ENCODE measurements around the gene PHF11.

The PHF11 gene

GRCh38 chr13:49571299-49572240, 75.8 kb downstream of the PHF11 start:
- H3K4me3 ChIP-seq (ENCODE audit: low read length), result no peak overlapping the region
- DNase-seq (ENCODE audit: low read depth), result no peak

More at GRCh38 chr13:49571299-49572240, 75.8 kb downstream of the PHF11 start:
- no peak for TF ChIP-seq CTCF (conservative IDR thresholded peaks at IDR 0.05; ENCODE audit: low read depth, low read length)

Measured in retinal pigment epithelial cell (primary cell).